ENCODE results near the gene PNMA8A.

DNA sequence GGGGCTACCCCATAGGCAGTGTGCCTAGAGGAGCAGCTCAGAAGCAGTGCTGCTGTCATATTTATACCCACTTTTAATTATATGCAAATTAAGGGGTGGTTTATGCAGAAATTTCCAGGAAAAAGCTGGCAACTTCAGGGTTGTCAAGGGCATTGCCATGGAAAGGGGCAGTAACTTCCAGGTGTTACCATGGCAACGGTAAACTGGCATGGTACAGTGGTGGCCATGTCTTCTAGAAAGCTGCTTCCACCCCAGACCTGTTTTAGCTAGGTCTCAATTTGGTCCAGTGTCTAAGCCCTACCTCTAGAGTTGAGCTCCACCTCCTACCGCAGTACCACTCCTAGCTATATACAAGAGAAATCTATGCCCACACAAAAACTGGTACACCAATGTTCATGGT lies 11.3 kb downstream of the PNMA8A start:
- TF ChIP-seq, protein P1, sequence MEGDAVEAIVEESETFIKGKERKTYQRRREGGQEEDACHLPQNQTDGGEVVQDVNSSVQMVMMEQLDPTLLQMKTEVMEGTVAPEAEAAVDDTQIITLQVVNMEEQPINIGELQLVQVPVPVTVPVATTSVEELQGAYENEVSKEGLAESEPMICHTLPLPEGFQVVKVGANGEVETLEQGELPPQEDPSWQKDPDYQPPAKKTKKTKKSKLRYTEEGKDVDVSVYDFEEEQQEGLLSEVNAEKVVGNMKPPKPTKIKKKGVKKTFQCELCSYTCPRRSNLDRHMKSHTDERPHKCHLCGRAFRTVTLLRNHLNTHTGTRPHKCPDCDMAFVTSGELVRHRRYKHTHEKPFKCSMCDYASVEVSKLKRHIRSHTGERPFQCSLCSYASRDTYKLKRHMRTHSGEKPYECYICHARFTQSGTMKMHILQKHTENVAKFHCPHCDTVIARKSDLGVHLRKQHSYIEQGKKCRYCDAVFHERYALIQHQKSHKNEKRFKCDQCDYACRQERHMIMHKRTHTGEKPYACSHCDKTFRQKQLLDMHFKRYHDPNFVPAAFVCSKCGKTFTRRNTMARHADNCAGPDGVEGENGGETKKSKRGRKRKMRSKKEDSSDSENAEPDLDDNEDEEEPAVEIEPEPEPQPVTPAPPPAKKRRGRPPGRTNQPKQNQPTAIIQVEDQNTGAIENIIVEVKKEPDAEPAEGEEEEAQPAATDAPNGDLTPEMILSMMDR (IDR thresholded peaks at IDR 0.05): no peak
- TF ChIP-seq POLR2A (IDR thresholded peaks at IDR 0.05): no peak

Data from Peyer's patch (tissue), 4 donors.